HG03095 (cell line): ENCODE measurements around the gene RABEP2.
"Not testable (repeated sequence)": the region's sequence is repeated elsewhere in the genome, so short reads cannot be mapped to it uniquely, and the experiment has no call there.

Experiments used
- ATAC-seq: cut with Tn5 transposase; IDR thresholded peaks from one replicate; pipeline ENCODE4 v1.9.1; 2021; ENCODE audit warnings: moderate library complexity; ENCODE audit not compliant: unreplicated experiment

RABEP2 gene

DNA sequence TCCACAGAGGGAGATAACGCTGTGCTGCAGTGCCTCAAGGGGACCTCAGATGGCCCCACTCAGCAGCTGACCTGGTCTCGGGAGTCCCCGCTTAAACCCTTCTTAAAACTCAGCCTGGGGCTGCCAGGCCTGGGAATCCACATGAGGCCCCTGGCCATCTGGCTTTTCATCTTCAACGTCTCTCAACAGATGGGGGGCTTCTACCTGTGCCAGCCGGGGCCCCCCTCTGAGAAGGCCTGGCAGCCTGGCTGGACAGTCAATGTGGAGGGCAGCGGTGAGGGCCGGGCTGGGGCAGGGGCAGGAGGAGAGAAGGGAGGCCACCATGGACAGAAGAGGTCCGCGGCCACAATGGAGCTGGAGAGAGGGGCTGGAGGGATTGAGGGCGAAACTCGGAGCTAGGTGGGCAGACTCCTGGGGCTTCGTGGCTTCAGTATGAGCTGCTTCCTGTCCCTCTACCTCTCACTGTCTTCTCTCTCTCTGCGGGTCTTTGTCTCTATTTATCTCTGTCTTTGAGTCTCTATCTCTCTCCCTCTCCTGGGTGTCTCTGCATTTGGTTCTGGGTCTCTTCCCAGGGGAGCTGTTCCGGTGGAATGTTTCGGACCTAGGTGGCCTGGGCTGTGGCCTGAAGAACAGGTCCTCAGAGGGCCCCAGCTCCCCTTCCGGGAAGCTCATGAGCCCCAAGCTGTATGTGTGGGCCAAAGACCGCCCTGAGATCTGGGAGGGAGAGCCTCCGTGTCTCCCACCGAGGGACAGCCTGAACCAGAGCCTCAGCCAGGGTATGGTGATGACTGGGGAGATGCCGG, 7.5 kb upstream of the RABEP2 start:
- ATAC-seq, result no peak

DNA sequence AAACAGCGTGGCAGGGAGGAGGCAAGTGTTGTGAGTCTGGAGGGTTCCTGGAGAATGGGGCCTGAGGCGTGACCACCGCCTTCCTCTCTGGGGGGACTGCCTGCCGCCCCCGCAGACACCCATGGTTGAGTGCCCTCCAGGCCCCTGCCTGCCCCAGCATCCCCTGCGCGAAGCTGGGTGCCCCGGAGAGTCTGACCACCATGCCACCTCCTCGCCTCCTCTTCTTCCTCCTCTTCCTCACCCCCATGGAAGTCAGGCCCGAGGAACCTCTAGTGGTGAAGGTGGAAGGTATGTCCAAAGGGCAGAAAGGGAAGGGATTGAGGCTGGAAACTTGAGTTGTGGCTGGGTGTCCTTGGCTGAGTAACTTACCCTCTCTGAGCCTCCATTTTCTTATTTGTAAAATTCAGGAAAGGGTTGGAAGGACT, 6.8 kb upstream of the RABEP2 start, which contains the start of gene CD19:
TSS of gene CD19 (plus strand) at position 171 of the 425 bp plus-strand sequence. CDS start at position 201, 30 bp downstream.
- ATAC-seq, result no peak

DNA sequence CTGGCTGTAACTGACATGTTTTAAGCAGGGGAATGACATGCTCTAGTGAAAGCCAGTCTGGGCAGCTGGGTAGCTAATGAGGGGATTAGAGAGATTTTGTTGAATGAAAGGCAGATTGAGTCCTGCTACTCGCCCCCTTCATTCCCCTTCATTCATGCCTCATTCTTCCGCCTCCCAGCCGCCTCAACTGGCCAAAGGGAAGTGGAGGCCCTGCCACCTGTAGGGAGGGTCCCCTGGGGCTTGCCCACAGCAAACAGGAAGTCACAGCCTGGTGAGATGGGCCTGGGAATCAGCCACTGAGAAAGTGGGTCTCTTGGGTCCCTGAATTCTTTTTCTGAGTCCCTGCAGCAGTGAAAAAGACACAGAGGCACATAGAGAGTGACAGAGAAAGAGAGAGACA, 5.6 kb upstream of the RABEP2 start:
- no peak for ATAC-seq

DNA sequence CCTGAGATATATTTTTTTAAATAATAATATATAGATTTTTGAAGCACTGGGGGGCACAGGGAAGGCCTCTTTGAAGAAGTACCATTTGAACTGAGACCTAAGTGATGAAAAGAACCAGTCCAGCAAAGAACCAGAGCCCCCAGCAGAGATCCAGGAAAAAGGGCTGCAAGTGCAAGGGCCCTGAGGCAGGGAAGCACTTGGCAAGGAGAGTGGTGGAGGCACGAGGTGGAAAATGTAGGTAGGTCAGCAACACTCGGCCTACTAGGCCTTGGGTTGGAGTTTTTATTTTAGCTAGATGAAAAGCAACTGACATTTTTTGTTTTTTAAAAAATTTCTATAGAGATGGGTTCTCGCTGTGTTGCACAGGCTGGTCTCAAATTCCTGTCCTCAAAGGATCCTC, 5.2 kb upstream of the RABEP2 start:
- no peak for ATAC-seq

DNA sequence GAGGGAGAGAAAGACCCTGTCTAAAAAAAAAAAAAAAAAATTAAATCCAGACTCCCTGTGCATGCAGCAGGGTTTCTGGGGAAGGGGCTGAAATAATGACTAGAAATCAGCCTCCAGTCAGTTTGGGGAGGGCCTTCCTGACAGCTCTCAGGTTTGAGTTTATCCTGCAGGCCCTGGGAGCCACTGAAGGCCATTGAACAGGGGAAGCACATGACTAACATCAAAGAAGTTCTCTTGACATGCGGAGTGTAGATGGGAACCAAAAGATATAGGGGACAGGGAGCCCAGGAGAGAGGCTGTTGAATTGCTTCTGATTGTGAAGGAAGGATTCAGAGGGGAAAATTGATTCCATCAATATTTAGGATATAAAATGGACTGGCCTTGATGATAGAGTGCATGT, 2.8 kb upstream of the RABEP2 start:
- ATAC-seq, result no peak

DNA sequence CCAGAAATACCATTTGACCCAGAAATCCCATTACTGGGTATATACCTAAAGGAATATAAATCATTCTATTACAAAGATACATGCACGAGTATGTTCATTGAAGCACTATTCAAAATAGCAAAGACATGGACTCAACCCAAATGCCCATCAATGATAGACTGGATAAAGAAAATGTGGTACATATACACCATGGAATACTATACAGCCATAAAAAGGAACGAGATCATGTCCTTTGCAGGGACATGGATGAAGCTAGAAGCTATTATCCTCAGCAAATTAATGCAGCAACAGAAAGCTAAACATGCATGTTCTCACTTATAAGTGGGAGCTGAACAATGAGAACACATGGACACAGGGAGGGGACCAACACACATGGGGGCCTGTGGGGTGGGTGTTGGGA, 1.2 kb upstream of the RABEP2 start:
- ATAC-seq, result not testable (repeated sequence)

DNA sequence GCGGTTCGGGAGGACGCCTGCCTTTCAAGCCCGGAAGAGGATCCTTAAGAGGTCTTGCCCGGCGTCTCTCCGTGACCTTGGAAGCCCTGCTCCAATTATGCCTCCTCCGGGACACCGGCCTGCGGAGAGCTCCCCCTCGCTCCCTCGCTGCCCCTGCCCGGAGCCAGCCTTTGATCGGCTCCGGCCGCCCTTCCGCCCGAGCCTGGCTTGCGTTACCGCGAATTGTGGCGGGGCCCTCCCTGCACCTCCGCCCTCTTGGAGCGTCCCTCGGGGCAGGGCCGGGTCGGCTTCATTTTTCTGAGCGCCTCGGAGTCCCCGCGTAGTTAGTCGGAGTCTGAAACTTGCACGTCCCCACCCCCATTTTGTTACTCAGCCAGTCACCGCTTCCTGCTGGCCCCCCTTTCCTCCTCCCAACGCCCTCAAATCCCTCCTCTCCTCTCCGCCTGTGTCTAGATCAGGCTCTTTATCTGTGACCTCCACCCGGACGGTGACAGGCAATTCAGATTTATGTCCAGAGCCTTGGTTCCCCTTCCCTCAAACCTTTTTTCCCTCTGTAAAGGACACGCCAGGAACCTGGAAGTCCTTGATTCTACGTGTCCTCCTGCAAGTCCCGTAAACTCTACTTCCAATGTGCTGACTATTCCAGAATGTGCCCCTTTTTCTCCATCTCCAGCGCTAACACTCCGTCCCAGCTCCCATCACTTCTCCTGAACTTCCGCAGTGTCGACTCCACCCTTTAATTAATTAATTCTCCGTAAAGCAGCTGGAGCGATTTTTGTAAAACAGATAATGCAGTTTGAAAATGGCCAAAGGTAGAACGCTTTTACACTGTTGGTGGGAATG, 569 bp upstream of the RABEP2 start:
- ATAC-seq, result peak; percentile 33

DNA sequence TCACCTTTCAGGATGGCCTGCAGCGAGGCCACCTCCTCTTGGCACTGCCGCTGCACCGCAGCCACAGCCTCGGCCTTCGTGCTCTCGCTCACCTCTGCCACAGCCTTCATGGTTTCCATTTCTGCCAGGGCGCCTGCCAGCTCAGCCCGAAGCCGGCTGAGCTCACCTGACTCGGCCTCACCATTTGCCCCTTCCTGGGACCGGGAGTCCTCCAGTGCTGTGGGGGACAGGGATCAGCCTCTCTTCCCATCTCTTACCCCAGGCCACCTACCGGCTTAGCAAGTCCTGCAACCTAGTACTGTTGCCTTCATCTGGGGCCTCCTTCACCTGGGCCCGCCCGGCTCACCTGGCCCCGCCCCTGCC, 658 bp downstream of the RABEP2 start:
- no peak for ATAC-seq

DNA sequence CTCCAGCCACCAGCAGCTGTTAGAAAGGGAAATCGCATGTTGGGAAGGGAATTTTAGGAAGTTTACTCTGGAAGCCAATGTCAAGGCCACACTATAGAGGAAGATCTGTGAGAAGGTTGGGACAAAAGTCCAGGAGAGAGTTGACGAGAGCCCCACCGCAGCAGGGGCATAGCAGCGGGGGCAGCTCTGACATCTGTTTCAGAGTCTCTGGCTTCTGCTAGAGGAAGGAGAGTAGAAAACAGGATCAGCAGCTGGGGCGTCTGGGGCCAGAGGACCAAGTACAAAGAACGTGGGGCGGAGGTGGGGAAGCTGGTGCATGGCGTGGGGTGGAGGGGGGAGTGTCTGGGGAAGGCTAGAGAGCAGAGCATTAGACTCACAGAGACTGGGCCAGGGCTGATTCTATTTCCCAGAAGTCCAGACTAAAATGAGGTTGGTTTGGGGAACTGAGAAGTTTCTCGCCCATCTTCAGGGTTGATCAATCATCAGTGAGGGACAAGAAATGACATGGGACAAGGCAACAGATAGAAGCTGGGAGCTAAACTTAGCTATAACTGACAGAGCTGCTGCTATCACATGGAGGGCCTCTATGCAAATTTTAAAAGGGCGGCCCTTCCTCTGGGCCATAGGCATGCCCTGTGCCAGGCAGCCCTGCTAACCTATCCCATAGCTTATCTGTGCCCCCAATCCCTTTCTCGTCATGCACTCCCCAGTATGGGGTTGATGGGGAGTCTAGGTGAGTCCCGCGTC, 1.2 kb downstream of the RABEP2 start:
- peak; percentile 53 for ATAC-seq

DNA sequence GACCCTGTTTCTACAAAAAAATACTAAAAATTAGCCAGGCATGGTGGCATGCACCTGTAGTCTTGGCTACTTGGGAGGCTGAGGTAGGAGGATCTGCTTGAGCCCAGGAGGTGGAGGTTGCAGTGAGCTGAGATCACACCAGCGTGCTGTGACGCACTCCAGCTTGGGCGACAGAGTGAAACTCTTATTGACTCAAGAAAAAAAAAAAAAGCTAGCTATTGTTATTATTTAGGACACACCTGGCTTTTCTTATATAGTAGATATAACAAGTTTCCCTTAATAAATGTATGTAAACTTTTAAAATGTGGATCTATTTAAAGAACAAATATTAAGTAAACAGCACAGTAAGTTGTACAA, 1.8 kb downstream of the RABEP2 start:
- no peak for ATAC-seq

DNA sequence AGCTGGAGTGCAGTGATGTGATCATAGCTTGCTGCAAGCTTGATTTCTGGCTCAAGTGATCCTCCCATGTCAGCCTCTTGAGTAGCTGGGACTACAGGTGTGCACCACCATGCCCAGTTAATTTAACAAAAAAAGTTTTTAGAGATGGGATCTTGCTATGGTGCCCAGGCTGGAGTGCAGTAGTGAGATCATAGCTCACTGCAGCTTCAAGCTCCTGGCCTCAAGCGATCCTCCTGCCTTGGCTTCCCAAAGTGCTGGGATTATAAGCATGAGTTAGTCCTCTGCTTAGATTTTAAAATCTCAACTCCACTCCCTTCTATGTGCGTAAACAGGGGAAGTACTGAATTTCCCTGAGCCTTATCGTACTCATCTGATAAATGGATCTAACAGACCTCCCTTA, 6.3 kb downstream of the RABEP2 start:
- ATAC-seq, result no peak

DNA sequence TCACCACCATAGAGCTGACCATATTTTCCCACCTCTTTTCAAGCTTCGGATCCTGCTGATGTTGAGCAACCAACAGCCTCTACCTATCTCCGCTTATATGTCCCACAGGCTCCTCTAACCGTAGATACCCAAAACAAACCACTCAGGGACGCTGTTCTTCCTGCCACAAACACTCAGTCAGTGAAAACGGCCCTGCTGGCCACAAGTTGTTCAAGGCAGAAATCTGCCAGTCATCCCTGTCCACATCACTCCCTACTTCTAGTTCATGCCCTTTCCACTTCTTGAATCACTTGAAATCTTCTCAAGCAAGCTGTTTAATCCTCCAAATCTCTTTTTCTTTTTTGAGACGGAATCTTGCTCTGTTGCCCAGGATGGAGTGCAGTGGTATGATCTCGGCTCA, 7.9 kb downstream of the RABEP2 start:
- no peak for ATAC-seq

DNA sequence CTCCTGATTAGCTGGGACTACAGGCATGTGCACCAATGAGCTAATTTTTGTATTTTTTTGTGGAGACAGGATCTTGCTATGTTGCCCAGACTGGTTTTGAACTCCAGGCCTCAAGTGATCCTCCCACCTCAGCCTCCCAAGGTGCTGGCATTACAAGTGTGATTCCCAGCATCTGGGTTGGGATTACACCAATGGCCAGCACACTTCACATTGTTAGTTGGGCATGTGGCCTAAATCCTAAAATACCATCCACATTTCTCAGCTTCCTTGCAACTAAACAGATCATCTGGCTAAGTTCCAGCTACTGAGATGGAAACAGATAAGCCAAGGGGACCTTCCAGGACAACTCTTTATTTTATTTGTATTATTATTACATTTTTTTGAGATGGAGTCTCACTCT, 9.9 kb downstream of the RABEP2 start:
- no peak for ATAC-seq

DNA sequence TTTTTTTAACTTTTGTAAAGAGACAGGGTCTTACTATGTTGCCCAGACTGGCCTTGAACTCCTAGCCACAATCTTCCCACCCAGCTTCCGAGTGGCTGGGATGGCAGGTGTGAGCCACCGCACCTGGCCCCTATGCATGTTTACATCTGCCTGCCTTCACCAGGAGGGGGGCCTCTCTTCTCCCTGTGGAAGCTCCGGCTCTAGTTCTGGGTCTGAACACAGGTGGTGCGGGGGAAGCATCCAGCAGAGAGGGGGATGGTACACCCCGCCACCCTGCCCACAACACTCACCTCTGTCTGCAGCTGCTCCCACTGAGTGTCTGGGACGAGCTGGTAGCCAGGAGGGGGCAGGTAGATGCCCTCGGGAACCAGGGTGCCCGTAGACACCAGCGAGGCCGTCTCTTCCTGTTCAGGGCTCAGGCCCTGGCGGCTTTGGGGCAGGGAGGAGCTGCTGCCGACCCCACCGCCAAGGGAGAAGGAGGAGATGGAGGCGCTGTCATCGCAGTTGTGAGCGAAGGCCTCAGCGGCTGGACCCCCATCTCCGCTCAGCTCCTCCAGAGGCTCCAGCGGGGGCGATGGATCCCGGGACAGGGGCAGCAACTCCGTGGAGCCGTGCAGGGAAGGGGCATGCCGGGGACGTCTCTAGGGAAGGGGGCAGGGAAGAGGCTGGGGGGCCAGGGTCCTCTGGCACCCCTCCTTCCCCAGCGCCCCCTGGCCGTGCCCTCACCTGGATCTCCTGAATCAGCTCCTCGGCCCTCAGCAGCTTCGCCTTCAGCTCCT, 10.9 kb downstream of the RABEP2 start:
- ATAC-seq, result no peak

DNA sequence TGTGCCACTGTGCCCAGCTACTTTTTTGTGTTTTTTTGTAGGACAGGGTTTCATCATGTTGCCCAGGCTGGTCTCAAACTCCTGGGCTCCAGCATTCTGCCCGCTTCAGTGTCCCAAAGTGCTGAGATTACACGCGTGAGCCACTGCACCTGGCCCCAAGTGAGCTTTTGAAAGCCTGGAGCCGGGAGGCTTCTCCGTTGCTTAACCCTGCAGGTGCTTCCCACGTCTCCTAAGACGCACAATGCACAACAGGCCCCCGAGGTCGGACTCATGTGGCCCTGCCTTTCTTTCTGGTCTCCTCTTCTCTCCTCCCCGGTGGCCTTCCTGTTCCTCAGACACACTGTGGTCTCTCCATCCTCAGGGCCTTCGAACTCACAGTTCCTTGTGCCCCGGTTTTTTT, 12.5 kb downstream of the RABEP2 start:
- no peak for ATAC-seq

DNA sequence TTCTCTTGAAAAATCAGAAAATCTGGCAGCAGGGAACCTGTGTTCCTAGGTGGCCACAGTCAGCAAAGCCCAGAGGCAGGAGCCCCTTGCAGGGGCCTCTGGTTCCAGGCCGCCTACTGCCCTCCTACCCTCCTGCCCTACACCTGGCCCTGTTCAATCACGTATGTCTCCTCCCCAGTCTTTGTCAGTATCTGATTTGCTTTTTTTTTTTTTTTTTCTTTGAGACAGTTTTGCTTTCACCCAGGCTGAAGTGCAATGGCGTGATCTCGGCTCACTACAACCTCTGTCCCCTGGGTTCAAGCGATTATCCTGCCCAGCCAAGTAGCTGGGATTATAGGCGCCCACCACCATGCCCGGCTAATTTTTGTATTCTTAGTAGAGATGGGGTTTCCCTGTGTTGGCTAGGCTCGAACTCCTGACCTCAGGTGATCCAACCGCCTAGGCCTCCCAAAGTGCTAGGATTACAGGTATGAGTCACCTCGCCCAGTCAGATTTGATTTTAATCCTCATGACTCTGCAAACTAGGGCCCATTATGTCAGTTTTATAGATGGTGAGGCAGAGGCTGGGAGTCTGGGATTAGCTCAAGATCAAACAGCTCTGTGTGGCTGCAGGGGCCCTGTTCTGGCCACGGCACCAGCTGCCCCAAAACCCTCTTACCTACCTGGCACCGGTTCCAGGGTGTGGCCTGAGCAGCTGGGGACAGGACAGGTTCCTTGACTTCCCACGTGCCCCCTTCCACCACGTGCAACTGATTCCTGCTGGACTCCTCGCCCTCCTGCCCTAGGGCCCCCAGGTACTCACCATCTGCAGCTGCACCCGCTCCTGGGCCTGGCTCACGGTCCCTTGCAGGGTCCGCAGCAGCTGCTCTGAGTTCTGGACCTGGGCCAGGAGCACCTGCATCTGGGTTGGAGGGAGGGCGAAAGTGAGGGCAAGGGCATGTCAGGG, 14.7 kb downstream of the RABEP2 start:
- ATAC-seq, result no peak

DNA sequence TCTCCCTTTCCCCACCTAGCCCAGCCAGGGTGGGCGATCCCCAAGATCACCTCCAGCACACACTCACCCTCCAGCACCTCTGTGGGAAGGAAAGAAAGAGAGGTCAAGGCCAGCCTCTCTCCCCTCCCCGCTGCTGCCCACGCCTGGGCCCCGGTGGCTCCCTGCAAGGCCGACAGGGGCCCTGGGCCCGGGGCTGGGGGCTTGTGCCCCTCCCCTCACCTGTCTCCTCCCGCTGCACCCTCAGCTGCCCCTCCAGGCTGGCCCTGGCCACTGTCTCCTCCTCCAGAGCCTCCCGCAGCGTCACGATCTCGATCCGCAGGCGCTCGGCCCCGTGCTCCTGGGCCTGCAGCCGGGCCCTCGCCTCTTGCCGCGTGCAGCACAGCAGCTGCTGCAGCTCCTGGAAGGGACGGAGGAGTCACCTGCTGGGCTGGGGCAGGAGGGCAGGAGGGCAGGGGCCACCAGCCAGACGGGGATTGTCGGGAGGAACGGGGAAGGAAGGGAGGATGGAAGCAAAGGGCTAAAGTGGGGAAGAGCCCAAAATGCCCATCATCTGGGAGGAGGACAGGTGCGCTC, 19.2 kb downstream of the RABEP2 start:
- no peak for ATAC-seq

DNA sequence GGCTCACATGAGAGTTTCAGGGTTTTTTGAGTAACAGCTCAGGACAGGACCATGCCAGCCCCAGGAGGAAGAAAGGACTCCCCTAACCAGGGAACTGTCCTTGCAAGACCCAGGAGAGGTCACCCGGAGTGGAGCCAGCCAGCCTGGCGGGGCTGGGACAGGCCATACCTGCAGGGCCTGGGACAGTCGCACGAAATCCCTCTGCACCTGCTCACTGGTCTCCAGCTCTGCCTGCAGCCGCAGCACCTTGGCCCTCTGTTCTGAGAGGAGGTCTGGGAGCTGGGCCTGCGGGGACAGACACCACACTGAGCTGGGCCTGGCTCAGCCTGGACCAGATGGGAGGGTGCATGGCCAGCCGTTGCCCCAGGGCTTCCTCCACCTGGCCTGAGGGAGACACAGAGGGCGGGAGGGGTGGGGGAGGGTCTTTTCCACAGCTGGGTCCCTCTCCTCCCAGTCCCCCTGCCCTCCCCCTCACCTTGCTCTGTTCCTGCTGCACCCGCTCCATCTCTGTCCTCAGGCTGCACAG, 19.7 kb downstream of the RABEP2 start:
- ATAC-seq, result no peak

DNA sequence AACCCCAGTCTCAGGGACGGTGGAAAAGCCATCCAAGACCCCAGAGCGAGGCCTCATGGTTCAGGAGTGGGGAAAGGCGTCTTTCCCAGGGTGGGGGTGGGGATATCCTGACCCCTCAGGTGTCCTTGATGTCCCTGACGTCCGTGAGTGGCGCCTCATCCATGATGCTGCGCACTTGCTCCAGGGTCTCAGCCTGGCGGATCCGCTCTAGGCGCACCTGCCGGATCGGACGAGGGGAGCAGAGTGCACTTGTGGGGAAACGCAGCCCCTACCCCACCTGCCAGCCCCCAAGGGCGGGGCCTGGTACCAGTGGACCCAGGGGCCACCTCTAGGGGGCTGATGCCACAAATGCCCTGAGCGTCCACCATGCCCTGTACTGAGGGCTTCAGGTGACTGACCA, 20.2 kb downstream of the RABEP2 start:
- no peak for ATAC-seq
